Bronchial epithelial cell (primary cell): ENCODE results near the gene MYOM3. TPM values are rescaled to one million over a fixed set of nuclear protein-coding genes. Genes with fewer than 3 reads are reported as not detected.
A peak's percentile ranks its signal among the peaks of the same experiment; 100 is the strongest.

Source experiments
- DNase-seq: peaks from one replicate; pipeline ENCODE4 v3.0.0-alpha.2; 2010; ENCODE audit warnings: low read depth
- FAIRE-seq: peaks from 2 replicates; lab custom pipeline; 2011; peaks lifted over from hg19 to GRCh38; lab: Jason Lieb, UNC
- H3K27me3 ChIP-seq: 2 replicates; pipeline ENCODE4 v1.5.1; 2011; ENCODE audit warnings: low read length; ENCODE audit not compliant: control insufficient read depth, insufficient read depth
- H3K36me3 ChIP-seq: 2 replicates; pipeline ENCODE4 v1.5.1; 2011; ENCODE audit warnings: low read length; ENCODE audit not compliant: control insufficient read depth, insufficient read depth
- H3K4me3 ChIP-seq: 2 replicates; pipeline ENCODE4 v1.5.1; 2011; ENCODE audit warnings: mild to moderate bottlenecking, low read depth, low read length, control low read depth
- CTCF ChIP-seq: IDR thresholded peaks from 2 replicates; pipeline ENCODE4 v1.5.1; 2011; ENCODE audit warnings: mild to moderate bottlenecking, moderate library complexity, low read length, control low read depth, inconsistent platforms; ENCODE audit not compliant: insufficient read depth, severe bottlenecking
- total RNA-seq: library from RNA; depleted of rRNA; stranded (reverse); fragments of >200 nt; gene quantifications from 2 replicates; pipeline ENCODE4 v1.2.1, GENCODE V29; 2014

MYOM3 gene
- total RNA-seq, 1 donor from 2014 or later, result under 0.01 TPM

GRCh38 chr1:24101796-24102586 lies 9.9 kb downstream of the MYOM3 start:
- Histone ChIP-seq H3K36me3 (no peaks in the 10 kb centered on the region), H3K4me3 (no peak overlapping the region), H3K27me3 (no peaks in the 10 kb centered on the region)
- no peak for TF ChIP-seq CTCF
- DNase-seq (no peak), FAIRE-seq (no peak)

- TF ChIP-seq CTCF, result no peak
- FAIRE-seq (no peak), DNase-seq (no peak)
- Histone ChIP-seq H3K36me3 (no peaks in the 10 kb centered on the region), H3K27me3 (no peaks in the 10 kb centered on the region), H3K4me3 (no peak overlapping the region)
Observed at GRCh38 chr1:24100945-24101737, 10.8 kb downstream of the MYOM3 start.

GRCh38 chr1:24098943-24099638 lies 12.8 kb downstream of the MYOM3 start:
- DNase-seq (no peak), FAIRE-seq (peak; percentile 68)
- TF ChIP-seq CTCF, result no peak
- Histone ChIP-seq H3K27me3 (peaks cover 2% of the 10 kb centered on the region), H3K4me3 (no peak overlapping the region), H3K36me3 (no peaks in the 10 kb centered on the region)

- FAIRE-seq, result no peak
- H3K4me3 ChIP-seq, result no peak overlapping the region
- no peaks in the 10 kb centered on the region for H3K36me3 ChIP-seq
- DNase-seq, result no peak
- H3K27me3 ChIP-seq, result peaks cover 2% of the 10 kb centered on the region
- no peak for TF ChIP-seq CTCF
Observed at GRCh38 chr1:24098102-24098501, 13.8 kb downstream of the MYOM3 start.

- no peak for DNase-seq
- Histone ChIP-seq H3K27me3 (peaks cover 2% of the 10 kb centered on the region), H3K4me3 (no peak overlapping the region), H3K36me3 (no peaks in the 10 kb centered on the region)
- no peak for TF ChIP-seq CTCF
- no peak for FAIRE-seq
Observed at GRCh38 chr1:24097663-24098062, 14.3 kb downstream of the MYOM3 start.
